GM12878 (cell line): ENCODE data around the gene SPRYD3. TPM values are rescaled to one million over a fixed set of nuclear protein-coding genes. Genes with fewer than 3 reads are reported as not detected.
A peak's percentile ranks its signal among the peaks of the same experiment; 100 is the strongest.

Experiments
- ATAC-seq: fragments of 200-7000 bp; cut with Tn5 transposase; 3 replicates; pipeline ENCODE4 v1.9.1; 2020; ENCODE audit warnings: mild to moderate bottlenecking, moderate library complexity
- BruUV-seq: library from RNA; stranded (reverse); fragments of 400-500 nt; replicated peaks from 2 replicates; lab custom pipeline; 2021; lab: Mats Ljungman, UMichigan
- CTCF ChIA-PET: fragments of 300-600 bp; sonication (Branson Sonifier 250); formaldehyde crosslinking; extraction: SDS; loops from one replicate; lab custom pipeline; 2021; ENCODE audit warnings: inconsistent platforms; lab: Yijun Ruan, JAX
- POLR2A ChIA-PET: fragments of 350-600 bp; formaldehyde crosslinking; extraction: SDS; loops from one replicate; lab custom pipeline; 2021; ENCODE audit warnings: inconsistent platforms; lab: Charles Lee
- RAD21 ChIA-PET: fragments of 300-600 bp; sonication (Branson Sonifier 250); formaldehyde crosslinking; loops from one replicate; lab custom pipeline; 2023; ENCODE audit warnings: antibody characterized with exemption; ENCODE audit not compliant: unreplicated experiment; lab: Charles Lee
- SMC1A ChIA-PET: fragments of 300-600 bp; sonication (Branson Sonifier 250); formaldehyde crosslinking; loops from one replicate; lab custom pipeline; 2023; ENCODE audit not compliant: unreplicated experiment, uncharacterized antibody; lab: Charles Lee
- DNase-seq: peaks from one replicate; pipeline ENCODE4 v3.0.0-alpha.2; 2011; ENCODE audit warnings: low read depth, low spot score
- FAIRE-seq: peaks from 3 replicates; lab custom pipeline; 2011; peaks lifted over from hg19 to GRCh38; lab: Jason Lieb, UNC
- H2AFZ ChIP-seq: 2 replicates; pipeline ENCODE4 v1.6.0; 2011; ENCODE audit warnings: low read depth, low read length, control low read depth; ENCODE audit not compliant: control insufficient read depth
- H3K27ac ChIP-seq: 2 replicates; pipeline ENCODE4 v1.5.1; 2011; ENCODE audit warnings: control low read depth; ENCODE audit not compliant: control insufficient read depth, insufficient read depth
- H3K27me3 ChIP-seq, 2 experiments: replicated peaks in 1 of 2; 2 replicates each; pipeline versions ENCODE4 v1.6.0 to v1.6.1; 2011; ENCODE audit warnings: low read length in 1 of 2; ENCODE audit not compliant: control insufficient read depth in 2 of 2, insufficient read depth in 2 of 2
- H3K36me3 ChIP-seq, 2 experiments: 2 replicates each; pipeline ENCODE4 v1.5.1; 2011; ENCODE audit warnings: low read length in 1 of 2; ENCODE audit not compliant: control insufficient read depth in 2 of 2, insufficient read depth in 2 of 2
- H3K4me1 ChIP-seq: 2 replicates; pipeline ENCODE4 v1.6.1; 2011; ENCODE audit warnings: mild to moderate bottlenecking, low read length, moderate library complexity, mixed read lengths; ENCODE audit not compliant: control insufficient read depth, insufficient read depth
- H3K4me2 ChIP-seq: 2 replicates; pipeline ENCODE4 v1.6.0; 2011; ENCODE audit warnings: control low read depth; ENCODE audit not compliant: control insufficient read depth, insufficient read depth
- H3K4me3 ChIP-seq: fragments of 200-600 bp; sonication (generic); 2 replicates; pipeline ENCODE4 v1.5.1; 2016
- H3K79me2 ChIP-seq: 2 replicates; pipeline ENCODE4 v1.6.0; 2011; ENCODE audit warnings: low read length; ENCODE audit not compliant: control insufficient read depth, insufficient read depth
- H3K9ac ChIP-seq: 2 replicates; pipeline ENCODE4 v1.8.0; 2011; ENCODE audit warnings: low read length, control low read depth, mixed read lengths; ENCODE audit not compliant: control insufficient read depth, insufficient read depth
- H3K9me3 ChIP-seq: replicated peaks from 3 replicates; pipeline ENCODE4 v1.5.1; 2011; ENCODE audit warnings: mild to moderate bottlenecking, low read length; ENCODE audit not compliant: control insufficient read depth, insufficient read depth
- H4K20me1 ChIP-seq: 2 replicates; pipeline ENCODE4 v1.6.0; 2011; ENCODE audit not compliant: control insufficient read depth, insufficient read depth
- HDAC2 ChIP-seq: fragments of 200-600 bp; sonication (generic); IDR thresholded peaks from 2 replicates; pipeline ENCODE4 v1.6.1; 2017
- MYC ChIP-seq: IDR thresholded peaks from 2 replicates; pipeline ENCODE4 v1.6.1; 2011; ENCODE audit warnings: mild to moderate bottlenecking, low read length, moderate library complexity, inconsistent platforms; ENCODE audit not compliant: insufficient read depth, insufficient replicate concordance, insufficient read length, severe bottlenecking
- POLR2A ChIP-seq: IDR thresholded peaks from 2 replicates; pipeline ENCODE4 v1.6.1; 2011; ENCODE audit warnings: low read depth, mild to moderate bottlenecking, low read length
- RB1 ChIP-seq: fragments of 450-650 bp; formaldehyde crosslinking; IDR thresholded peaks from 2 replicates; pipeline ENCODE4 v1.6.1; 2017; ENCODE audit warnings: mild to moderate bottlenecking, borderline replicate concordance
- SMARCA5 ChIP-seq: fragments of 450-650 bp; IDR thresholded peaks from 2 replicates; pipeline ENCODE4 v1.6.1; 2017; ENCODE audit warnings: mild to moderate bottlenecking
- TCF3 ChIP-seq: IDR thresholded peaks from 2 replicates; pipeline ENCODE4 v1.6.1; 2012; ENCODE audit warnings: low read depth, mild to moderate bottlenecking, low read length, borderline replicate concordance; ENCODE audit not compliant: insufficient read depth
- WGBS: methylation state at CpG from one replicate; pipeline ENCODE4 v1.1.6; 2016; ENCODE audit warnings: low lambda C conversion rate; ENCODE audit not compliant: insufficient replicate concordance, insufficient coverage; ENCODE audit errors: missing lambda C conversion rate; 5-methylcytosine and 5-hydroxymethylcytosine counted together
- in situ Hi-C: fragments of 300-500 bp; cut with MboI; formaldehyde crosslinking; loops from 9 replicates; pipeline ENCODE4 v1.14.3; 2018; ENCODE audit warnings: mixed read lengths
- intact Hi-C: fragments of 100-400 bp; cut with micrococcal nuclease; formaldehyde crosslinking; loops from one replicate; pipeline ENCODE4 v1.14.2; 2022; ENCODE audit not compliant: unreplicated experiment
- polyA plus RNA-seq, 11 experiments: library from polyadenylated mRNA; depleted of rRNA in 4 of 11; unstranded in 6 of 11; stranded (reverse) in 5 of 11; fragments of >200 nt; fragmentation: Nextera tagmentation in 4 of 11; fragmentation: Illumina TruSeq in 1 of 11; extraction: Ambion mirVana in 4 of 11; extraction: Trizol in 1 of 11; gene quantifications; 1 replicate in 1 of 11; 2 replicates in 10 of 11; pipeline versions ENCODE4 v1.2.1 to v1.2.3, GENCODE V29; 2011 to 2016; ENCODE audit warnings: inconsistent platforms in 2 of 11, missing spikeins in 2 of 11, low read depth in 1 of 11
- total RNA-seq, 4 experiments: library from RNA; depleted of rRNA in 3 of 4; stranded (reverse); fragments of >200 nt in 3 of 4; fragmentation: Illumina TruSeq in 1 of 4; extraction: Trizol in 1 of 4; gene quantifications; 2 replicates each; pipeline versions ENCODE4 v1.2.1 to v1.2.3, GENCODE V29; 2013 to 2021
- TF ChIP-seq, protein P1 (sequence below): fragments of 450-650 bp; IDR thresholded peaks from 2 replicates; pipeline ENCODE4 v1.6.1; 2014; ENCODE audit warnings: mild to moderate bottlenecking
- TF ChIP-seq, protein P2 (sequence below): IDR thresholded peaks from 2 replicates; pipeline ENCODE4 v1.6.1; 2011; ENCODE audit warnings: borderline replicate concordance, low read depth, mild to moderate bottlenecking, moderate library complexity, mixed read lengths, low read length; ENCODE audit not compliant: insufficient read depth; ENCODE audit errors: extremely low read length

SPRYD3 gene
- total and polyA plus RNA-seq, 10 of the 15 experiments (the other 5 are each of a cell fraction or from before 2014, with no cell fraction given), result 2.3 to 26.4 (median 20.2) TPM

DNA sequence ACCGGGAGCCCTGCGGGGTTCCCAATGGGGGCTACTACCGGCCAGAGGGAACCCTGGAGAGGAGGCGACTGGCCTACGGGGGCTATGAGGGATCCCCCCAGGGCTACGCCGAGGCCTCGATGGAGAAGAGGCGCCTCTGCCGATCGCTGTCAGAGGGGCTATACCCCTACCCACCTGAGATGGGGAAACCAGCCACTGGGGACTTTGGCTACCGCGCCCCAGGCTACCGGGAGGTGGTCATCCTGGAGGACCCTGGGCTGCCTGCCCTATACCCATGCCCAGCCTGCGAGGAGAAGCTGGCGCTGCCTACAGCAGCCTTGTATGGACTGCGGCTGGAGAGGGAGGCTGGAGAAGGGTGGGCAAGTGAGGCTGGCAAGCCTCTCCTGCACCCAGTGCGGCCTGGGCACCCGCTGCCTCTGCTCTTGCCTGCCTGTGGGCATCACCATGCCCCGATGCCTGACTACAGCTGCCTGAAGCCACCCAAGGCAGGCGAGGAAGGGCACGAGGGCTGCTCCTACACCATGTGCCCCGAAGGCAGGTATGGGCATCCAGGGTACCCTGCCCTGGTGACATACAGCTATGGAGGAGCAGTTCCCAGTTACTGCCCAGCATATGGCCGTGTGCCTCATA is 19.6 kb downstream of the SPRYD3 start:
- SMC1A ChIA-PET, result no interaction called here
- H2AFZ ChIP-seq, result no peak overlapping the region
- H3K36me3 ChIP-seq, result no peaks in the 10 kb centered on the region; a peak in 1 of 4 replicates
- no peak overlapping the region for H3K4me3 ChIP-seq
- no peaks in the 10 kb centered on the region for H3K79me2 ChIP-seq
- ATAC-seq (no peak; the same call in 2 of the 3 replicates), FAIRE-seq (no peak), DNase-seq (no peak)
- RAD21 ChIA-PET, result no interaction called here
- no peak overlapping the region for H3K4me2 ChIP-seq
- H3K27ac ChIP-seq, result no peak overlapping the region
- H3K27me3 ChIP-seq, result no peaks in the 10 kb centered on the region
- no peaks in the 10 kb centered on the region for H3K4me1 ChIP-seq
- TF ChIP-seq SMARCA5 (no peak), HDAC2 (no peak), TCF3 (no peak), MYC (no peak), RB1 (no peak), POLR2A (peak; percentile 23; the same call in 1 of the 2 replicates)
- TF ChIP-seq, protein P1, sequence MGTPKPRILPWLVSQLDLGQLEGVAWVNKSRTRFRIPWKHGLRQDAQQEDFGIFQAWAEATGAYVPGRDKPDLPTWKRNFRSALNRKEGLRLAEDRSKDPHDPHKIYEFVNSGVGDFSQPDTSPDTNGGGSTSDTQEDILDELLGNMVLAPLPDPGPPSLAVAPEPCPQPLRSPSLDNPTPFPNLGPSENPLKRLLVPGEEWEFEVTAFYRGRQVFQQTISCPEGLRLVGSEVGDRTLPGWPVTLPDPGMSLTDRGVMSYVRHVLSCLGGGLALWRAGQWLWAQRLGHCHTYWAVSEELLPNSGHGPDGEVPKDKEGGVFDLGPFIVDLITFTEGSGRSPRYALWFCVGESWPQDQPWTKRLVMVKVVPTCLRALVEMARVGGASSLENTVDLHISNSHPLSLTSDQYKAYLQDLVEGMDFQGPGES, result no peak
- TF ChIP-seq, protein P2, sequence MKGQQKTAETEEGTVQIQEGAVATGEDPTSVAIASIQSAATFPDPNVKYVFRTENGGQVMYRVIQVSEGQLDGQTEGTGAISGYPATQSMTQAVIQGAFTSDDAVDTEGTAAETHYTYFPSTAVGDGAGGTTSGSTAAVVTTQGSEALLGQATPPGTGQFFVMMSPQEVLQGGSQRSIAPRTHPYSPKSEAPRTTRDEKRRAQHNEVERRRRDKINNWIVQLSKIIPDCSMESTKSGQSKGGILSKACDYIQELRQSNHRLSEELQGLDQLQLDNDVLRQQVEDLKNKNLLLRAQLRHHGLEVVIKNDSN, result no peak
- H3K9me3 ChIP-seq, result no peaks in the 10 kb centered on the region
- in situ Hi-C loops, result no loop called here
- intact Hi-C loops, result no loop called here
- 57% methylated on average over 24 of the region's 24 CpGs for WGBS
- no peak overlapping the region for H3K9ac ChIP-seq
- no TSS peak for BruUV-seq
- H4K20me1 ChIP-seq, result no peaks in the 10 kb centered on the region
- POLR2A ChIA-PET, result no interaction called here
- CTCF ChIA-PET, result interaction anchor here (1.0 to 2.0 kb wide), 2 partner anchors 8 to 39 kb away, joined by 3 to 6 read pairs; no protein-coding TSS in a partner anchor
